GM18858 (cell line): Measurements from ENCODE around the gene BPIFA3.

Experiments used
- ATAC-seq: cut with Tn5 transposase; IDR thresholded peaks from one replicate; pipeline ENCODE4 v1.9.1; 2021; ENCODE audit not compliant: unreplicated experiment

BPIFA3 gene

GRCh38 chr20:33259371-33259770 lies 42.2 kb downstream of the BPIFA3 start:
- no peak for ATAC-seq

GRCh38 chr20:33261465-33261864 lies 44.3 kb downstream of the BPIFA3 start:
- ATAC-seq: no peak

GRCh38 chr20:33262658-33263065 lies 45.5 kb downstream of the BPIFA3 start:
- ATAC-seq: no peak

- no peak for ATAC-seq
Observed at GRCh38 chr20:33263784-33264183, 46.6 kb downstream of the BPIFA3 start.

GRCh38 chr20:33267701-33268100 lies 50.5 kb downstream of the BPIFA3 start:
- ATAC-seq: no peak

GRCh38 chr20:33272155-33272873 lies 55.2 kb downstream of the BPIFA3 start:
- no peak for ATAC-seq

- no peak for ATAC-seq
Observed at GRCh38 chr20:33273117-33273851, 56.1 kb downstream of the BPIFA3 start.

- ATAC-seq: no peak
Observed at GRCh38 chr20:33275215-33275614, 58.1 kb downstream of the BPIFA3 start.

GRCh38 chr20:33275871-33276270 lies 58.7 kb downstream of the BPIFA3 start:
- ATAC-seq: no peak

GRCh38 chr20:33276303-33277113 lies 59.4 kb downstream of the BPIFA3 start:
- no peak for ATAC-seq
